SK-N-SH (cell line): ENCODE measurements around the gene DDA1.

ENCODE experiments used
- CTCF ChIP-seq: fragments of 200-600 bp; sonication (generic); IDR thresholded peaks from 2 replicates; pipeline ENCODE4 v1.6.1; 2017; ENCODE audit warnings: antibody characterized with exemption, mild to moderate bottlenecking, moderate library complexity
- EP300 ChIP-seq, 2 experiments: IDR thresholded peaks; 2 replicates each; pipeline versions ENCODE4 v1.4.0 to v1.6.1; 2012; ENCODE audit warnings: borderline replicate concordance in 1 of 2, low read depth in 1 of 2, low read length in 1 of 2
- TF ChIP-seq, protein P1 (sequence below): fragments of 150-350 bp; IDR thresholded peaks from 2 replicates; pipeline ENCODE4 v1.6.1; 2017; ENCODE audit warnings: antibody characterized with exemption, low read length, low read depth, borderline replicate concordance

- TF ChIP-seq, protein P1, sequence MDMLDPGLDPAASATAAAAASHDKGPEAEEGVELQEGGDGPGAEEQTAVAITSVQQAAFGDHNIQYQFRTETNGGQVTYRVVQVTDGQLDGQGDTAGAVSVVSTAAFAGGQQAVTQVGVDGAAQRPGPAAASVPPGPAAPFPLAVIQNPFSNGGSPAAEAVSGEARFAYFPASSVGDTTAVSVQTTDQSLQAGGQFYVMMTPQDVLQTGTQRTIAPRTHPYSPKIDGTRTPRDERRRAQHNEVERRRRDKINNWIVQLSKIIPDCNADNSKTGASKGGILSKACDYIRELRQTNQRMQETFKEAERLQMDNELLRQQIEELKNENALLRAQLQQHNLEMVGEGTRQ, result no peak
- no peak for TF ChIP-seq CTCF
- TF ChIP-seq EP300 (IDR thresholded peaks at IDR 0.05; ENCODE audit: borderline replicate concordance in 1 of 2, low read depth in 1 of 2, low read length in 1 of 2), result no peak
Observed at GRCh38 chr19:17262557-17262956, 46.8 kb upstream of the DDA1 start.
